Raji (cell line): ENCODE results near the gene ITGA3.

Experiments used
- POLR2A ChIP-seq: IDR thresholded peaks from 2 replicates; pipeline ENCODE4 v1.6.1; 2011; ENCODE audit warnings: low read depth, low read length, control low read depth; ENCODE audit not compliant: insufficient read depth

Gene ITGA3

GRCh38 chr17:50055426-50056216, at the start of gene ITGA3:
Gene ITGA3 (plus strand): TSS chr17:50056110. CDS start chr17:50056440, 330 bp downstream.
- TF ChIP-seq POLR2A, result no peak

DNA sequence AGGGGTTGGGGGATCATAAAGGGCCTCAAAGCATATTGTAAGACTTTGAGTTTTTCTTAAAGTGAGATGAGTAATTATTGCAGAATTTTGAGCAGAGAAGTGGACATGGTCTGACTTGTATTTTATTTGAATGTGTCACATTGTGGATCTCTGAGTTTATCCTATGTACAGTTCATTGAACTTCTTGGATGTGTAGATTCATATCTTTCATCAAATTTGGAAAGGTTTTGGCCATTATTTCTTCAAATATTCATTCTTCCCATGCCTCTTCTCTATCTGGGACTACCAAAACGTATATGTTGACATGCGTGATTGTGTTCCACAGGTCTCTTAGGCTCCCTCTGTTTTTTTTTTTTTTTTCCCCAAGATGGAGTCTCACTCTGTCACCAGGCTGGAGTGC, 46.6 kb upstream of the ITGA3 start:
- TF ChIP-seq POLR2A, result no peak

- TF ChIP-seq POLR2A, result no peak
Observed at GRCh38 chr17:50013079-50013478, 42.8 kb upstream of the ITGA3 start.

DNA sequence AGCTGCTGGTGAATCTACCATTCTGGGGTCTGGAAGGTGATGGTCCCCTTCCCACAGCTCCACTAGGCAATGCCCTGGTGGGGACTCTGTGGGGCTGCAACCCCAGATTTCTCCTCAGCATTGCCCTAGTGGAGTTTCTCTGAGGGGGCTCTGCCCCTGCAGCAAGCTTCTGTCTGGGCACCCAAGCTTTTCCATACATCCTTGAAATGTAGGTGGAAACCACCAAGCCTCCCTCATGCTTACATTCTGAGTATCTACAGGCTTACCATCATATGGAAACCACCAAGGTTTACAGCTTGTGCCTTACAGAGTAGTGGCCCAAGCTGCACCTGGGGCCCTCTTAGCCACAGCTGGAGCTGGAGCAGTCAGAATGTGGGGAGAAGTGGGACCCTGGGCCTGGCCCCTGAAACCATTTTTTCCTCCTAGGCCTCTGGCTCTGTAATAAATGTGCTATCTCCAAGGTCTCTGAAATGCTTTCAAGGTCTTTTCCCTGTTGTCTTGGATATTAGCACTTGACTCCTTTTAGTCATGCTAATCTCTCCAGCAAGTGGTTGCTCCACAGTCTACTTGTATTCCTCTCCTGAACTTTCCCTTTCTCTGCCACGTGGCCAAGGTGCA, 41.3 kb upstream of the ITGA3 start:
- no peak for TF ChIP-seq POLR2A

DNA sequence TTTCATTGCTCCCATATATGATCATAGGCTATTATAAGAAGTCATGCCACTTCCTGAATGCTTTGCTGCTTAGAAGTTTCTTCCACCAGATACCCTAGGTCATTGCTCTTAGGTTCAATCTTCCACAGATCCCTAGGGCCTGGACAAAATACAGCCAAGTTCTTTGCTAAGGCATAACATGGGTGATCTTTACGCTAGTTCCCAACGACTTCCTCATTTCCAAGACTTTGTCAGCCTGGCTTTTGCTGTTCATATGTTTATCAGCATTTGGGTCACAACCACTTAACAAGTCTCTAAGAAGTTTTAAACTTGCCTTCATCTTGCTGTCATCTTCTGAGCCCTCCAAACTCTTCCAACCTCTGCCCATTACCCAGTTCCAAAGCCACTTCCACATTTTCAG, 40.8 kb upstream of the ITGA3 start:
- no peak for TF ChIP-seq POLR2A

DNA sequence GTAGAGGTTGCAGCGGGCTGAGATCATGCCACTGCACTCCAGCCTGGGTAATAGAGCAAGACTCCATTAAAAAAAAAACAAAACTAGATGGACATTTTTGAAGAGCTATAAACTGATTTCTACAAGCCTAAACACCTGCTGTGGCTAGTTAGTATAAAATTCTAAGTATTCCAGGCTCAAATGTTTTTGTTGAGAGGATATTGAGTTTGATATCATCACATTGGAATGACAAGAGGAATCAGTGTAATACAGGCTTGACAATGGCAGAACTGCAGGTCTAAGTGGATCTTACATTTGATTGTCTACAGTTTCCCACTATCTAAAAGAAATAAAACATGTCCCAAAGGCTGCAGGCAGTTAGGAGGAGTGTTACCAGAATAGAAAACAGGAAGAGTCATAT, 37.0 kb upstream of the ITGA3 start:
- TF ChIP-seq POLR2A, result no peak

GRCh38 chr17:50020841-50021599, 34.9 kb upstream of the ITGA3 start:
- no peak for TF ChIP-seq POLR2A

GRCh38 chr17:50021681-50022370, 34.1 kb upstream of the ITGA3 start:
- no peak for TF ChIP-seq POLR2A

GRCh38 chr17:50022463-50023130, 33.3 kb upstream of the ITGA3 start:
- no peak for TF ChIP-seq POLR2A

DNA sequence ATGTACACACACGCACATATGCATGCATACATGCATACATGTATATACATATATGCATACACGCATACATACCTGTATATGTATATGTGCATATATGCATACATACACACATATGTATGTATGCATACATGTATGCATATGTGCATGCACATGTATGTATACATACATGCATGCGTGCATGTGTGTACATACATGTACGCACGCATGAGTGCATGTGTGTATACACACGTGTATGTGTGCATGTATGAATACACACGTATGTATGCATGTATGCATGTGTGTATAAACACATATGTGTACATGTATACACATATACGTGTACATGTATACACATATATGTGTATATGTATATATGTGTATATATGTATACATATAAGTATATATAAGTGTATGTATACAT, 32.4 kb upstream of the ITGA3 start:
- no peak for TF ChIP-seq POLR2A

DNA sequence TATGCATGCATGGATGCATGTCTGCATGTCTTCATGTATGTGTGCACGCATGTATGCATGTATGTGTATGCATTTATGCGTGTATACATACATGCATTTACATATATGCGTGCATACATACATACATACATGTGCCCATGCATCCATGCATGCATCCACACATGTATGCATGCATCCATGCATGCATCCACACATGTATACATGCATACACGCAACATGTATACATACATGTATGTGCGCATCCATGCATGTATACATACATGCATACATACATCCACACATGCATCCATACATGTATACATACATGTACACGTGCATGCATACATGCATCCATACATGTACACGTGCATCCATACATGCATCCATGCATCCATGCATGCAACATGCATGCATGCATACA, 31.1 kb upstream of the ITGA3 start:
- TF ChIP-seq POLR2A, result no peak

DNA sequence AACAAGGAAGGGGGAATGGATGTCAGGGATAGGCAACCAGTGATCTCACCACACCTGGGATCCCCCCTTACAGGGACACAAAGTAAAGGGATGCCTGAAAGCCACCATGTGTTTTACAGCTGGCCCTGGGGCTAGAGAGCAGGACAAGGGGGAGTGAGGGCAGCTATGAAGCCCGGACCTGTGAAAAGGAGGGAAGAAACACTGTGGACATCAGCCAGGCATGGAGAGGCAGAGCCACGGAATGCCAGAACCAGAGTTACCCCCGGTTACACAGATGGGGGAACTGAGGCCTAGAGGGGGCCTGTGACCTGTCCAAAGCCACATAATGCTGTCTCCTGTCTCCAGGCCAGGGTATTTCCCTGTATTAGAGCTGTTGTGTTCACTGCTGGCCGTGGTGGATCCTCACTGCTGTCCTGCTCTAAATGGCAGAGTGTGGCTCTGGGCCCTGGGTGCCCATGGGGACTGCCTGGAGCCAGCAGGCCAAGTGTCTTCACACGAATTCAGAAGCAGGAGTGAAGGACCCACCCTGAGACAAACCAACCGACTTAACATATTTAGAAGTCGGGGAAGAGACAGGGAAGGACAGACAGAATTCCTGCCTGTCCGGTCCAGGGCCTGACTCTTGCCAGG, 29.7 kb upstream of the ITGA3 start:
- no peak for TF ChIP-seq POLR2A

DNA sequence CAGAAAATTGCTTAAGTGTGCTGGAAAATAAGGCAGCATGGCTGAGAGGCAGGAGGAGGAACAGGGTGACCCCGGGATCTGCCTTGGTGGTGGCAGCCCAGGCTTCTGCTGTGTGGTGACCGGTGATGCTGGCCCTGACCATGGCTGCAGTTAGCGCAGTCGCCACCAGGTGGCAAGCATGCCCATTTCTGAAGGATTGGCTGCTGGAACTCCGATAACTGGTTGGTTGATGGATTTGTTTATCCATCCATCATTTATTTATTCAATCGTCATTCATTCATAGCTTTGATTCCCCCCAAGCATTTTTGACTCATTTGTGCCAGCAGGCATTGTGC, 29.1 kb upstream of the ITGA3 start:
- TF ChIP-seq POLR2A, result no peak

DNA sequence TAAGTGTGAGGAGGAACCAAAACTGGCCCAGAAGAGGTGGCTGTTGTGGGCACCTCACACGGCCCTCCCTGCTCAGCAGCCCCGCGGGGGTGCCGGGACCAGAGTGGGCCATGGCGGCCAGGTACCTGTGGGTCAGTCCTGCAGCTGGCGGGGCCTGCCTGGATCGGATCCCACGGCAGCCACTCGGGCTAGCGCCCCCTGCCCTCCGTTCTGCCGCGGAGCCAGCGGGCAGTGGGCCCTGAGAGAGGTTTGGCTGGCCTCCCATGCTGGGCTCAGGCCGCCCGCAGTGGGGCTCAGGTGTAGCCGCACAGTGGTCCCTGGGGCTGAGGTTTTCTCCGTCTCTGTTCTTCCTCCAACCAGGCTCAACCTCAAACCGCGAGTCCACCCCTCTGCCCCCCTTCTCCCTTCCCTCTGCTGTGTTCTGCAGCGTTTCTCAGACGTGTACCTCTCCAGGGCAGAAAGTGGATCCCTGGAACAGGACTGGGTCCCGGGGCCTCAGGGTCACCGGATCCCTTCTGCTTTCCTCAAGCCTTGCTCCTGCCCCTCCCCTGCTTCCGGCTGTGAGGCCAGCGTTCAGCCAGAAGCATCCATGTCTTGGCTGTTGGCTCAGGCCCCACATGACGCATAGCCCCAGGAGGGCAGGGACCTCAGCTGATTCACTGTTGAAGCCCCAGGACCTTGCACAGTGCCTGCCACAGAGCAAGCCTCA, 28.6 kb upstream of the ITGA3 start:
- TF ChIP-seq POLR2A, result no peak
